A549 (cell line): ENCODE measurements around the gene CCDC78. TPM values are rescaled to one million over a fixed set of nuclear protein-coding genes. Genes with fewer than 3 reads are reported as not detected.

Source experiments
- ATAC-seq, 2 experiments: fragments of 200-7000 bp in 1 of 2; fragments of >200 bp in 1 of 2; cut with Nextera tagmentation in 1 of 2; cut with Tn5 transposase in 1 of 2; 3 replicates each; pipeline versions ENCODE4 v1.8.0 to v1.9.1; 2018 to 2020; ENCODE audit warnings: mild to moderate bottlenecking in 1 of 2, moderate library complexity in 1 of 2
- CTCF ChIA-PET: fragments of 300-600 bp; sonication (Branson Sonifier 250); formaldehyde crosslinking; extraction: SDS; loops from one replicate; lab custom pipeline; 2021; ENCODE audit warnings: antibody characterized with exemption, inconsistent platforms; lab: Yijun Ruan, JAX
- POLR2A ChIA-PET: fragments of 350-600 bp; formaldehyde crosslinking; extraction: SDS; loops from one replicate; lab custom pipeline; 2021; ENCODE audit warnings: antibody characterized with exemption, inconsistent platforms; lab: Yijun Ruan, JAX
- DNase-seq, 2 experiments: peaks; one replicate each; pipeline versions ENCODE4 v3.0.0 to v3.0.0-alpha.2; 2011 to 2016; ENCODE audit warnings: low read depth in 1 of 2, low spot score in 1 of 2
- FAIRE-seq: peaks from 2 replicates; lab custom pipeline; 2011; peaks lifted over from hg19 to GRCh38; lab: Jason Lieb, UNC
- H3K27ac ChIP-seq, 2 experiments: fragments of >200 bp; sonication (Bioruptor Twin); formaldehyde crosslinking; 3 replicates each; pipeline ENCODE4 v1.5.1; 2016 to 2017
- H3K4me1 ChIP-seq: fragments of >200 bp; sonication (Bioruptor Twin); formaldehyde crosslinking; 3 replicates; pipeline ENCODE4 v1.6.1; 2016
- H3K4me2 ChIP-seq: fragments of >200 bp; sonication (Bioruptor Twin); formaldehyde crosslinking; 3 replicates; pipeline ENCODE4 v1.6.1; 2016
- H3K4me3 ChIP-seq: fragments of >200 bp; sonication (Bioruptor Twin); formaldehyde crosslinking; 3 replicates; pipeline ENCODE4 v1.5.1; 2016
- H3K9me3 ChIP-seq: fragments of >200 bp; sonication (Bioruptor Twin); formaldehyde crosslinking; 3 replicates; pipeline ENCODE4 v1.6.1; 2016
- BCL3 ChIP-seq: fragments of >200 bp; sonication (Bioruptor Twin); formaldehyde crosslinking; IDR thresholded peaks from 3 replicates; pipeline ENCODE4 v1.6.1; 2016
- BHLHE40 ChIP-seq: IDR thresholded peaks from 2 replicates; pipeline ENCODE4 v1.6.1; 2012; ENCODE audit warnings: low read depth, low read length, inconsistent platforms
- E2F6 ChIP-seq: IDR thresholded peaks from 2 replicates; pipeline ENCODE4 v1.6.1; 2012; ENCODE audit warnings: low read depth, borderline replicate concordance
- ESRRA ChIP-seq: fragments of 150-350 bp; IDR thresholded peaks from 2 replicates; pipeline ENCODE4 v1.6.1; 2014; ENCODE audit warnings: mild to moderate bottlenecking, low read length, borderline replicate concordance
- GATA3 ChIP-seq: IDR thresholded peaks from 2 replicates; pipeline ENCODE4 v1.6.1; 2012; ENCODE audit warnings: borderline replicate concordance
- HOXA7 ChIP-seq: fragments of 250-450 bp; sonication (Bioruptor Pico); IDR thresholded peaks from 2 replicates; pipeline ENCODE4 v1.5.0; 2020; ENCODE audit warnings: mild to moderate bottlenecking, moderate library complexity
- HOXB5 ChIP-seq: fragments of 250-450 bp; sonication (Bioruptor Pico); IDR thresholded peaks from 2 replicates; pipeline ENCODE4 v1.5.0; 2020; ENCODE audit warnings: mild to moderate bottlenecking, moderate library complexity
- JUN ChIP-seq, 2 experiments: fragments of >200 bp; sonication (Bioruptor Twin); formaldehyde crosslinking; IDR thresholded peaks; 2 replicates in 1 of 2; 3 replicates in 1 of 2; pipeline ENCODE4 v1.6.1; 2016 to 2017
- MAX ChIP-seq: IDR thresholded peaks from 2 replicates; pipeline ENCODE4 v1.6.1; 2012
- NPAS2 ChIP-seq: fragments of 250-450 bp; sonication (Bioruptor Pico); IDR thresholded peaks from 2 replicates; pipeline ENCODE4 v1.8.0; 2022; ENCODE audit warnings: mild to moderate bottlenecking, moderate library complexity, borderline replicate concordance
- PBX3 ChIP-seq: IDR thresholded peaks from 2 replicates; pipeline ENCODE4 v1.6.1; 2012
- PHF8 ChIP-seq: fragments of 200-600 bp; sonication (generic); IDR thresholded peaks from 2 replicates; pipeline ENCODE4 v1.6.1; 2016; ENCODE audit warnings: low read depth, mild to moderate bottlenecking, antibody characterized with exemption, moderate library complexity, borderline replicate concordance
- POLR2A ChIP-seq: IDR thresholded peaks from 2 replicates; pipeline ENCODE4 v1.6.1; 2012; ENCODE audit warnings: mild to moderate bottlenecking, low read length
- POLR2AphosphoS2 ChIP-seq: conservative IDR thresholded peaks from 2 replicates; pipeline ENCODE4 v1.6.1; 2012; ENCODE audit warnings: low read length, improper control_type of control experiment, inconsistent platforms
- RAD21 ChIP-seq, 2 experiments: fragments of >200 bp in 1 of 2; sonication (Bioruptor Twin) in 1 of 2; formaldehyde crosslinking in 1 of 2; IDR thresholded peaks in 1 of 2; conservative IDR thresholded peaks in 1 of 2; 2 replicates in 1 of 2; 3 replicates in 1 of 2; pipeline ENCODE4 v1.6.1; 2012 to 2018; ENCODE audit warnings: inconsistent platforms in 1 of 2
- RFX5 ChIP-seq: fragments of 450-650 bp; IDR thresholded peaks from 2 replicates; pipeline ENCODE4 v1.7.1; 2014; ENCODE audit warnings: antibody characterized with exemption, mild to moderate bottlenecking, moderate library complexity
- RNF2 ChIP-seq: fragments of 200-600 bp; sonication (generic); IDR thresholded peaks from 2 replicates; pipeline ENCODE4 v1.6.1; 2016; ENCODE audit warnings: low read depth, mild to moderate bottlenecking, antibody characterized with exemption, moderate library complexity, borderline replicate concordance
- SMC3 ChIP-seq: fragments of >200 bp; sonication (Bioruptor Twin); formaldehyde crosslinking; IDR thresholded peaks from 3 replicates; pipeline ENCODE4 v1.6.1; 2018; ENCODE audit warnings: inconsistent platforms
- TP53 ChIP-seq: fragments of 250-450 bp; sonication (Bioruptor Pico); IDR thresholded peaks from 2 replicates; pipeline ENCODE4 v1.5.0; 2021; ENCODE audit warnings: mild to moderate bottlenecking, moderate library complexity
- USF2 ChIP-seq: fragments of 450-650 bp; IDR thresholded peaks from 2 replicates; pipeline ENCODE4 v1.6.1; 2014; ENCODE audit warnings: antibody characterized with exemption
- ZFP36 ChIP-seq: fragments of 450-650 bp; IDR thresholded peaks from 2 replicates; pipeline ENCODE4 v1.6.1; 2014; ENCODE audit warnings: borderline replicate concordance; ENCODE audit not compliant: partially characterized antibody
- WGBS: methylation state at CpG from one replicate; pipeline ENCODE4 v1.1.6; 2017; ENCODE audit errors: missing lambda C conversion rate; 5-methylcytosine and 5-hydroxymethylcytosine counted together
- polyA plus RNA-seq, 4 experiments: library from polyadenylated mRNA; depleted of rRNA in 3 of 4; stranded (reverse); fragments of >200 nt; fragmentation: RNase III in 1 of 4; extraction: RNeasy Plus Mini Kit Qiagen cat#74134 plus additional on column Dnase treatment in 1 of 4; gene quantifications; 2 replicates in 3 of 4; 3 replicates in 1 of 4; pipeline ENCODE4 v1.2.3, GENCODE V29; 2011 to 2017

CCDC78 gene
- polyA plus RNA-seq, 2 of the 4 experiments (the other 2 are of a cell fraction): 1.1 to 4.7 TPM

GRCh38 chr16:684071-684794 lies 42.0 kb downstream of the CCDC78 start, which contains the start of gene JMJD8:
JMJD8 (minus strand) TSS chr16:684334; CDS start chr16:684319, 15 bp downstream.
- POLR2A ChIA-PET: interaction anchor here (1.0 to 1.4 kb wide), 2 partner anchors 14 to 30 kb away, joined by 3 read pairs; no protein-coding TSS in a partner anchor
- no peaks in the 10 kb centered on the region for H3K9me3 ChIP-seq
- TF ChIP-seq NPAS2 (CRISPR knock-in tag): peak; percentile 67; the same call in 1 of the 2 replicates
- TF ChIP-seq JUN (IDR thresholded peaks at IDR 0.05): peak; percentile 62 to 95; a peak in 4 of 5 replicates
- peak; percentile 97 for TF ChIP-seq E2F6
- TF ChIP-seq SMC3: no peak
- 0 out of 2 replicates have a peak, but pooled peaks have one; percentile 51 for TF ChIP-seq TP53 (CRISPR knock-in tag)
- TF ChIP-seq MAX: peak; percentile 91
- 0 out of 2 replicates have a peak, but pooled peaks have one; percentile 48 for TF ChIP-seq RFX5
- TF ChIP-seq HOXB5 (CRISPR knock-in tag): peak; percentile 68; the same call in 1 of the 2 replicates
- peak; percentile 41; the same call in 1 of the 2 replicates for TF ChIP-seq BHLHE40
- TF ChIP-seq RAD21 (conservative IDR thresholded peaks at IDR 0.05 in 1 of 2, IDR thresholded peaks at IDR 0.05 in 1 of 2): no peak
- peak; percentile 46; the same call in 1 of the 2 replicates for TF ChIP-seq PBX3
- TF ChIP-seq ZFP36: no peak
- TF ChIP-seq BCL3: peak; percentile 86; the same call in 2 of the 3 replicates
- peak; percentile 88 for TF ChIP-seq POLR2A
- TF ChIP-seq GATA3: no peak; the same call in 1 of the 2 replicates
- 0 out of 2 replicates have a peak, but pooled peaks have one; percentile 2 for TF ChIP-seq USF2
- no peak for TF ChIP-seq ESRRA
- TF ChIP-seq, all 56 proteins: peak for 12
- Histone ChIP-seq H3K27ac (peak within 1 kb of the TSS; percentile 91 to 93), H3K4me2 (peak within 1 kb of the TSS; percentile 93), H3K4me3 (peak within 1 kb of the TSS; percentile 76), H3K4me1 (peaks cover 34% of the 10 kb centered on the region)
- FAIRE-seq (peak; percentile 80), DNase-seq (peak; percentile 90 to 97), ATAC-seq (peak; percentile 61 to 77)
- 27% methylated on average over 12 of the region's 91 CpGs for WGBS
- CTCF ChIA-PET: interaction anchor here (0.8 to 4.8 kb wide), 2 partner anchors 17 to 28 kb away, joined by 3 to 32 read pairs; partner anchors contain the start of gene RHOT2

GRCh38 chr16:683396-684070 lies 42.7 kb downstream of the CCDC78 start:
- H3K9me3 ChIP-seq: no peaks in the 10 kb centered on the region
- POLR2A ChIA-PET: interaction anchor here (1.0 to 1.4 kb wide), 2 partner anchors 13 to 31 kb away, joined by 3 read pairs; no protein-coding TSS in a partner anchor
- H3K4me2 ChIP-seq: peak overlapping the region; percentile 93
- H3K4me3 ChIP-seq: peak overlapping the region; percentile 76
- TF ChIP-seq HOXB5 (CRISPR knock-in tag) (no peak), PBX3 (peak; percentile 78), RNF2 (peak; percentile 75; the same call in 1 of the 2 replicates), JUN (IDR thresholded peaks at IDR 0.05) (peak in 1 of 2 experiments; percentile 69; a peak in 1 of 5 replicates), PHF8 (no peak), HOXA7 (CRISPR knock-in tag) (peak; percentile 59; the same call in 1 of the 2 replicates), E2F6 (peak; percentile 33; the same call in 1 of the 2 replicates), MAX (peak; percentile 27), ZFP36 (no peak), POLR2AphosphoS2 (no peak), RFX5 (no peak)
- WGBS: 33% methylated on average over 16 of the region's 57 CpGs
- CTCF ChIA-PET: interaction anchor here (0.7 to 1.0 kb wide), 2 partner anchors 36 to 102 kb away, joined by 3 to 4 read pairs; no protein-coding TSS in a partner anchor
- FAIRE-seq: no peak
- 0 out of 6 replicates have a peak, but pooled peaks of 1 of the 2 experiments have one; percentile 1 for ATAC-seq
- peak overlapping the region; percentile 91 to 93 for H3K27ac ChIP-seq
- peak in 1 of 2 experiments; percentile 55 for DNase-seq
- peaks cover 38% of the 10 kb centered on the region for H3K4me1 ChIP-seq
